Upper lobe of left lung (tissue), 4 donors: ENCODE data around the gene DLG5.

Experiments used
- CTCF ChIP-seq, 6 experiments: fragments of 450-650 bp in 4 of 6; fragments of 200-600 bp in 2 of 6; sonication (generic) in 2 of 6; IDR thresholded peaks; one replicate each; pipeline ENCODE4 v1.5.1; 2016 to 2019; ENCODE audit warnings: antibody characterized with exemption in 6 of 6
- EP300 ChIP-seq, 4 donors: sonication (generic); formaldehyde crosslinking; IDR thresholded peaks; one replicate each; pipeline ENCODE4 v1.5.1; 2017; ENCODE audit warnings: antibody characterized with exemption in 4 of 4, control low read depth in 2 of 4
- POLR2A ChIP-seq, 4 donors: fragments of 450-650 bp; IDR thresholded peaks; one replicate each; pipeline ENCODE4 v1.5.1; 2016 to 2017; ENCODE audit warnings: antibody characterized with exemption in 4 of 4, mild to moderate bottlenecking in 2 of 4
- POLR2AphosphoS5 ChIP-seq, 2 donors: sonication (generic); formaldehyde crosslinking; IDR thresholded peaks; one replicate each; pipeline ENCODE4 v1.5.1; 2017; ENCODE audit warnings: antibody characterized with exemption in 2 of 2

- TF ChIP-seq POLR2AphosphoS5 (IDR thresholded peaks at IDR 0.05) (no peak), CTCF (IDR thresholded peaks at IDR 0.05) (no peak), POLR2A (IDR thresholded peaks at IDR 0.05) (no peak), EP300 (IDR thresholded peaks at IDR 0.05) (no peak)
Measured at GRCh38 chr10:77961668-77962067, 35.1 kb upstream of the DLG5 start.
